GM23338 (cell line): Measurements from ENCODE around the gene TDRD7. TPM values are rescaled to one million over a fixed set of nuclear protein-coding genes. Genes with fewer than 3 reads are reported as not detected.
A peak's percentile ranks its signal among the peaks of the same experiment; 100 is the strongest.

Source experiments
- ATAC-seq: fragments of 200-7000 bp; cut with Tn5 transposase; 3 replicates; pipeline ENCODE4 v1.9.1; 2020
- DNase-seq: peaks from one replicate; pipeline ENCODE4 v3.0.0-alpha.2; 2015; ENCODE audit warnings: low spot score
- H2AFZ ChIP-seq: fragments of 200-600 bp; sonication (generic); 2 replicates; pipeline ENCODE4 v1.8.0; 2016; ENCODE audit warnings: antibody characterized with exemption, mild to moderate bottlenecking, moderate library complexity
- H3F3A ChIP-seq: fragments of 200-600 bp; sonication (generic); replicated peaks from 2 replicates; pipeline ENCODE4 v1.8.0; 2017; ENCODE audit warnings: antibody characterized with exemption, mixed run types, low read depth
- H3K27ac ChIP-seq: fragments of 200-600 bp; sonication (generic); 2 replicates; pipeline ENCODE4 v1.6.1; 2016; ENCODE audit warnings: low read depth
- H3K27me3 ChIP-seq: fragments of 200-600 bp; sonication (generic); 2 replicates; pipeline ENCODE4 v1.8.0; 2016; ENCODE audit warnings: mild to moderate bottlenecking, mixed run types, moderate library complexity; ENCODE audit not compliant: insufficient read depth
- H3K36me3 ChIP-seq: fragments of 200-600 bp; sonication (generic); 2 replicates; pipeline ENCODE4 v1.8.0; 2016; ENCODE audit warnings: mild to moderate bottlenecking; ENCODE audit not compliant: insufficient read depth
- H3K4me1 ChIP-seq: fragments of 200-600 bp; sonication (generic); 2 replicates; pipeline ENCODE4 v1.8.0; 2016; ENCODE audit warnings: mild to moderate bottlenecking, moderate library complexity; ENCODE audit not compliant: insufficient read depth
- H3K4me2 ChIP-seq: fragments of 200-600 bp; sonication (generic); 2 replicates; pipeline ENCODE4 v1.7.1; 2017; ENCODE audit warnings: mixed run types
- H3K4me3 ChIP-seq: fragments of 200-600 bp; sonication (generic); 2 replicates; pipeline ENCODE4 v1.6.1; 2016; ENCODE audit warnings: mixed run types
- H3K79me2 ChIP-seq: fragments of 200-600 bp; sonication (generic); replicated peaks from 2 replicates; pipeline ENCODE4 v1.8.0; 2017; ENCODE audit warnings: mild to moderate bottlenecking; ENCODE audit not compliant: insufficient read depth
- H3K9me2 ChIP-seq: fragments of 200-600 bp; sonication (generic); 2 replicates; pipeline ENCODE4 v1.8.0; 2017; ENCODE audit not compliant: insufficient read depth
- H4K20me1 ChIP-seq: fragments of 200-600 bp; sonication (generic); replicated peaks from 2 replicates; pipeline ENCODE4 v1.8.0; 2017; ENCODE audit warnings: mild to moderate bottlenecking; ENCODE audit not compliant: insufficient read depth
- H3K27ac Mint-ChIP-seq: 2 replicates; pipeline ENCODE4 v1.8.0; 2020; ENCODE audit warnings: inconsistent platforms, mild to moderate bottlenecking, moderate library complexity, mixed read lengths
- H3K27me3 Mint-ChIP-seq: 3 replicates; pipeline ENCODE4 v1.8.0; 2022; ENCODE audit warnings: low read depth, mild to moderate bottlenecking, moderate library complexity, mixed read lengths, inconsistent platforms; ENCODE audit not compliant: insufficient read depth, poor library complexity
- H3K36me3 Mint-ChIP-seq: 3 replicates; pipeline ENCODE4 v1.8.0; 2021; ENCODE audit warnings: low read depth, mild to moderate bottlenecking, inconsistent platforms, moderate library complexity, mixed read lengths
- H3K4me1 Mint-ChIP-seq: 3 replicates; pipeline ENCODE4 v1.8.0; 2020; ENCODE audit warnings: mild to moderate bottlenecking, inconsistent platforms, mixed read lengths
- H3K4me3 Mint-ChIP-seq: 3 replicates; pipeline ENCODE4 v1.8.0; 2021; ENCODE audit warnings: moderate library complexity, mild to moderate bottlenecking, inconsistent platforms, mixed read lengths
- H3K9me3 Mint-ChIP-seq: 3 replicates; pipeline ENCODE4 v1.8.0; 2020; ENCODE audit warnings: moderate library complexity, mild to moderate bottlenecking, inconsistent platforms, mixed read lengths
- CTCF ChIP-seq, 2 experiments: fragments of 200-600 bp in 1 of 2; sonication (generic) in 1 of 2; conservative IDR thresholded peaks; 2 replicates each; pipeline versions ENCODE4 v1.5.1 to v1.6.1; 2016 to 2017; ENCODE audit warnings: antibody characterized with exemption in 2 of 2, low read depth in 2 of 2, mild to moderate bottlenecking in 2 of 2, moderate library complexity in 1 of 2
- EZH2 ChIP-seq: fragments of 200-600 bp; sonication (generic); IDR thresholded peaks from one replicate; pipeline ENCODE4 v1.8.0; 2017; ENCODE audit warnings: antibody characterized with exemption, mild to moderate bottlenecking, low read depth; ENCODE audit not compliant: unreplicated experiment
- EZH2phosphoT487 ChIP-seq: fragments of 200-600 bp; sonication (generic); IDR thresholded peaks from one replicate; pipeline ENCODE4 v1.8.1; 2018; ENCODE audit warnings: antibody characterized with exemption; ENCODE audit not compliant: unreplicated experiment
- ZNF114 ChIP-seq: fragments of 250-450 bp; sonication (Bioruptor Pico); IDR thresholded peaks from 2 replicates; pipeline ENCODE4 v1.5.0; 2020; ENCODE audit warnings: mild to moderate bottlenecking, moderate library complexity
- ZNF331 ChIP-seq: fragments of 250-450 bp; sonication (Bioruptor Pico); IDR thresholded peaks from 2 replicates; pipeline ENCODE4 v1.5.0; 2020; ENCODE audit warnings: low read depth, mild to moderate bottlenecking, moderate library complexity
- polyA plus RNA-seq: library from polyadenylated mRNA; unstranded; fragments of >200 nt; fragmentation: Nextera tagmentation; extraction: Ambion mirVana; gene quantifications from 2 replicates; pipeline ENCODE4 v1.2.1, GENCODE V29; 2016
- total RNA-seq: library from RNA; depleted of rRNA; stranded (reverse); fragments of >200 nt; shearing (Covaris generic); gene quantifications from 2 replicates; pipeline ENCODE4 v1.2.3, GENCODE V29; 2014

The TDRD7 gene
- total and polyA plus RNA-seq, 2 experiments from 2014 or later, result 1.7 to 3.1 TPM

DNA sequence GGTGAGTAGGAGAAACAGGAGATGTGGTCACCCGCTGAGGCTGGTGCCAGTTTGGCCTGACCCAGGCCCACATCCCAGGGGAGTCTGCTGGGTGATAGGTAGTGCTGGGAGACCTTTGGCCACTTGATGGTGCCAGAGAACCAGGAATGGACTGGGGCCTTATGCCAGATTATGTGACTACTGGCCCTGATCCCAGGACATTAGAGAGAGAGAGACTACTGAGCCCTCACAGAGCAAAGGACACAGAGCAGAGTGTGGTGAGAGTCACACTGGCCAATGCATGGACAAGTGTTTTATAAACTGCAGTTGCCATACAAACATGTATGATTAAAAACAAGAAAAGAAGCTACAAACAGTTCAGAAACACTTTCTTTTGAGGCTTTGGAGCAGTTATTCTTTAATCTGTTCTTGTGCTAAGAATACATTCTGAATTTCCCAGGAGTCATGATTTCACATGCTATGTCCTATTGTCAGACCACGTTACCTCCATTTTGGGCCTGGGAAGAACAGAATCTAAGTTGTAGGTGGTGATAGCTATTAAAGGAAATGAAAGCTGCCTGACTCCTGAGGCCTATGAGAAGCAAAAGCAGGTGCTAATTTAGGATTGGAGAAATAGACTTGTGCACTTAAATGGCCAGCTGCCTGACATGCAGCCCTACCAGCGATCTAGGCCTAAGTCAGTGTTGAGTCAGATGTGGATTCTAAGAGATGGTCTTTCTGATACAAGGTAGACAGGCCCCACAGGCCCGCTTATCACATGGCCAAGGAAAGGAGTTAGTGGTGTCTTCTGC is 57.0 kb downstream of the TDRD7 start:
- Mint-ChIP-seq H3K27me3 (peaks cover 5% of the 10 kb centered on the region), H3K36me3 (no peaks in the 10 kb centered on the region), H3K4me1 (no peaks in the 10 kb centered on the region), H3K4me3 (no peak overlapping the region), H3K9me3 (no peaks in the 10 kb centered on the region), H3K27ac (no peak overlapping the region)
- Histone ChIP-seq H4K20me1 (no peaks in the 10 kb centered on the region), H3K4me2 (no peak overlapping the region), H3K36me3 (no peaks in the 10 kb centered on the region), H3F3A (no peaks in the 10 kb centered on the region), H3K9me2 (no peaks in the 10 kb centered on the region), H3K27me3 (no peaks in the 10 kb centered on the region), H3K4me1 (no peaks in the 10 kb centered on the region), H3K27ac (no peak overlapping the region), H3K4me3 (no peak overlapping the region), H3K79me2 (no peaks in the 10 kb centered on the region), H2AFZ (no peak overlapping the region)
- peak; percentile 84 to 98 for TF ChIP-seq CTCF (conservative IDR thresholded peaks at IDR 0.05; ENCODE audit: low read depth in 2 of 2)
- TF ChIP-seq ZNF114, result no peak
- ATAC-seq (peak; percentile 99), DNase-seq (peak; percentile 84)

- Mint-ChIP-seq H3K9me3 (no peaks in the 10 kb centered on the region), H3K4me1 (peaks cover 5% of the 10 kb centered on the region; the same call in 2 of the 3 replicates), H3K36me3 (no peaks in the 10 kb centered on the region), H3K4me3 (no peak overlapping the region), H3K27me3 (peaks cover 5% of the 10 kb centered on the region), H3K27ac (no peak overlapping the region)
- Histone ChIP-seq H2AFZ (no peak overlapping the region), H3K27ac (no peak overlapping the region), H3K4me3 (no peak overlapping the region), H3K36me3 (no peaks in the 10 kb centered on the region), H4K20me1 (no peaks in the 10 kb centered on the region), H3K4me2 (no peak overlapping the region), H3F3A (no peaks in the 10 kb centered on the region), H3K9me2 (no peaks in the 10 kb centered on the region), H3K4me1 (no peaks in the 10 kb centered on the region), H3K27me3 (no peaks in the 10 kb centered on the region), H3K79me2 (no peaks in the 10 kb centered on the region)
- DNase-seq (peak; percentile 61), ATAC-seq (peak; percentile 85)
- peak; percentile 57 to 82 for TF ChIP-seq CTCF (conservative IDR thresholded peaks at IDR 0.05; ENCODE audit: low read depth in 2 of 2)
- no peak for TF ChIP-seq EZH2phosphoT487
Measured at GRCh38 chr9:97470076-97470475, 58.2 kb downstream of the TDRD7 start.

DNA sequence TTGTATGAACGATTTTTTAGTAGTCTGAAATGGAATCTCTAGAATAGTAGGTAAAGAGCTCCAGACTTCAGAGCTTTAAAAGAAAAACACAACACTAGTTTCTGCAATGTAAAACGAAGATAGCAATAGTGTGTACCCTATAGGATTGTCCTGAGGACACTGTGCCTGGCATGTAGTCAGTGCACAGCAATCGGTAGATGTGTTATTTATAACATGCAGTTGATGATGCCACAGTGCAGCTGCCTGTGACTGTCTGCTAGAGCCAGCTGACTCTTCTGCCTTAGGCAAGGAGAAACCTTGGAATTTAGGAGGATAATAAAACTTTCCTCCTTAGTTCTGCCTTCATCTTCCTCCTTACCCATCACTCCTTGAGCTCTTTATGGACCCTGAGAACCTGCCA is 61.8 kb downstream of the TDRD7 start:
- Histone ChIP-seq H3K36me3 (no peaks in the 10 kb centered on the region), H2AFZ (no peak overlapping the region)
- TF ChIP-seq ZNF331 (CRISPR knock-in tag) (no peak), EZH2 (no peak), ZNF114 (no peak), CTCF (conservative IDR thresholded peaks at IDR 0.05; ENCODE audit: low read depth in 2 of 2) (no peak)

More for the DNA sequence above, 61.8 kb downstream of the TDRD7 start:
- Histone ChIP-seq H3K27ac (no peak overlapping the region), H3K4me3 (no peak overlapping the region), H3K9me2 (no peaks in the 10 kb centered on the region), H3F3A (no peaks in the 10 kb centered on the region), H3K79me2 (no peaks in the 10 kb centered on the region), H3K4me1 (no peaks in the 10 kb centered on the region), H3K27me3 (no peaks in the 10 kb centered on the region), H3K4me2 (no peak overlapping the region), H4K20me1 (no peaks in the 10 kb centered on the region)
- no peak for DNase-seq
- no peak for ATAC-seq
- H3K27me3 Mint-ChIP-seq, result peaks cover 2% of the 10 kb centered on the region
- peaks cover 5% of the 10 kb centered on the region; the same call in 2 of the 3 replicates for H3K4me1 Mint-ChIP-seq
- H3K4me3 Mint-ChIP-seq, result no peak overlapping the region
- no peaks in the 10 kb centered on the region for H3K9me3 Mint-ChIP-seq
- no peak overlapping the region for H3K27ac Mint-ChIP-seq
- no peaks in the 10 kb centered on the region for H3K36me3 Mint-ChIP-seq
